Stimulated activated CD4-positive, alpha-beta T cell treated with anti-CD3 and anti-CD28 coated beads, Interleukin-2, amount 100 ng/mL, for 48 hours (primary cell): ENCODE data around the gene FOSL1.

Experiments
- DNase-seq, 2 donors: peaks; one replicate each; pipeline ENCODE4 v3.0.0-alpha.2; 2020

The FOSL1 gene

GRCh38 chr11:65882120-65883057, 17.8 kb downstream of the FOSL1 start:
- DNase-seq, result no peak

GRCh38 chr11:65880844-65881421, 19.3 kb downstream of the FOSL1 start:
- no peak for DNase-seq

DNA sequence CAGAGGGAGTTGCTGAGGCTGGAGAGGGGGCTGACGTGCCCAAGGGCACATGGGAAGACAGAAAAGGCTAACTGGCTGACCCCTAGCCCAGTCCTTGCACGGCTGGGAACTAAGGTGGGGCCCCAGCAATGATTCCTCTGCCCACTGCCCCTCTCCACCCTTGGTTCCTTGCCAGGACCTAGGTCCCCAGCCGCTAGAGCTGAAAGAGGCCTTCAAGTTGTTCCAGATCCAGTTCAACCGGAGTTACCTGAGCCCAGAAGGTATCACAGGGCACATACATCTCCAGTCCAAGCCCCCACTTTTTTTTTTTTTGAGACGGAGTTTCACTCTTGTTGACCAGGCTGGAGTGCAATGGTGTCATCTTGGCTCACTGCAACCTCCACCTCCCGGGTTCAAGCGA, 20.2 kb downstream of the FOSL1 start:
- no peak for DNase-seq

DNA sequence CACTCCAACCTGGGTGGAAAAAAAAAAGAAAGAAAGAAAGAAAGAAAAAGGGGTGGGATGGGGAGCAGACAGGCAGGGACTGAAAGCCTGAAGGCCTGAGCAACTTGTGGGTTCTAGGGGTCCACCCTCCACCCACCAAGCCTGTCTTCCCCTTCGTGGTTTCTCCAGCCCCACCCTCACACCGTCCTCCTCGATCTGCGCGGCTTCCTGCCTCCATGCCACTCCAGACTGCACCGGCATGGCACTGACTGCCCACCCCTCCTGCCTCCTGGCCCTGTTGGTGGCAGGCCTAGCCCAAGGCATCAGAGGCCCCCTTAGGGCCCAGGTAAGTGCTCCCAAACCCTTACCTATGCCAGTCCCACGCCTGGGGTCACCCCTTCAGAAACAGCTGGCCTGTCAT, 20.6 kb downstream of the FOSL1 start, which contains the start of gene CTSW:
CTSW (plus strand) TSS at position 221 of the 400 bp plus-strand sequence; CDS start at position 239, 18 bp downstream.
- DNase-seq, result no peak

GRCh38 chr11:65873318-65874156, 26.7 kb downstream of the FOSL1 start:
- DNase-seq, result peak; percentile 98 to 99

- no peak for DNase-seq
These were observed 27.4 kb downstream of the FOSL1 start, which contains the start of gene EFEMP2 for GRCh38 chr11:65872586-65873317. EFEMP2 (minus strand) TSS chr11:65872800; CDS start chr11:65872354, 446 bp downstream.

DNA sequence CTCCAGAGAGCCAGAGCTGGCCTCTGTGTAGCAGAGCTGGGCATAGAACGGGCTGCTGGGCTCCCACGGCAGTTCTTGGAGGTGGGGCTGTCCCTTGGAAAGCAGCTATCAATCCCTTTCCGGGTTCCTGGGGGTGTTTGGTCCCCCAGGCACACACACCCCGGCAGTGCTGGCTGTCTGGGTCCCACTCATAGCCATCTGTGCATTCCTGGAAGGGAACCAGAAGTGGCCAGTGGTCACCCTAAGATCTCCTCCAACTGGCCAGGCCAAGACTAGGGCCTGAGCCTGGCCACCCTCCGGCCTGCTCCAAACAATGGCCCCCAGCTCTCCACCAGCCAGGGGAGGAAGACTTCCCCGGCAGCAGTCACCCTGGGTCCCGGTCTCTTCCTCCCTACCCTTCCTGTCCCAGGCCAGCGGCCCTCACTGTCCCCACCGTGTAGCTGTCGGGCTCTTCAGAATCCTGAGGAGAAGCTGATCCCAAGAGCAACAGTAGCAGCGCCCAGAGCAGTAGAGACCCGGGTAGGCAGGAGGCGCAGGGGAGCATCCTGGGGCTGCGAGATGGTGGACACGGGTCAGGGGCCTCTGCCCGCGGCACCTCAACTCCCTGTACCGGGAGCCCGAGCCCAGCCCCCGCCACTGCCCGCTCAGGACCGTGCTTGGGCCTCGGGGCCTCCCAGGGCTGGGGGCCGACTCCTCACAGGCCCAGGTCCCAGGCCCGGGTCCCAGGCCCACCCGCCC, 28.2 kb downstream of the FOSL1 start:
- DNase-seq, result no peak

GRCh38 chr11:65870706-65871681, 29.2 kb downstream of the FOSL1 start:
- DNase-seq, result no peak

DNA sequence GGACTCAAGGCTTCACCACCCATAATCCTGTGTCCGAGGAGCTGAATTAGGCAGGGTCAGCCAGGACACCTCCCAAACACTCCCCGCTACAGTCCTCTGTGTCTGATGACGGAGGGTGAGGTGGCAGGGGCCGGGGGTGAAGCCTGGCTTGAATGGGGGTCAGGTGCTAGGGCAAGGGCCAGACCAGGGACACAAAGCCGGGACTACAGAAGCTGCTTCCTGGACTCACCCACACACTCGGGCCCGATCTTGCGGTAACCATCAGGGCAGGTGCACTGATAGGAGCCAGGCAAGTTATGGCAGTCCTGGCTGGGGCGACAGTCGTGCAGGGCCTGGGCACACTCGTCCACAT, 29.9 kb downstream of the FOSL1 start:
- DNase-seq, result no peak

- no peak for DNase-seq
These were observed 30.4 kb downstream of the FOSL1 start for GRCh38 chr11:65869643-65870306.

DNA sequence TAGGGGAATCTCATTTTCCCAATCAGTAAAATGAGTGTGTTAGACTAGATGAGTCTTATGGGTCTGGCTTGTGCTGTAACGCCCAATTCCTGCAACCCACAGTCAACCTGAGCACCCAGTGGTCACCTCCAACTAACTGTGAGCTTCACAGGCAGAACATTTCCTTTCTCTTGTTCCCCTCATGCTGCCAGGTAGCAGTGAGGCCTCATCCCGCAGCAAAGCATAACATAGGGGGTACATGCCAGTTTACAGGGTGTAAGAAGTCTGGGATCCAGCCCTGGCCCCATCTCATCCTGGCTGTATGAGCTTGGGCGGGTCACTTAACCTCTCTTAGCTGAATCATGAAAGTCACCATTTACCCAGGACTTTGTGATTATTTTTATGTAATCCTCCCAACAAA, 31.3 kb downstream of the FOSL1 start:
- DNase-seq, result no peak

- DNase-seq, result no peak
These were observed 32.0 kb downstream of the FOSL1 start for GRCh38 chr11:65868076-65868667.

GRCh38 chr11:65867284-65868071, 32.7 kb downstream of the FOSL1 start:
- DNase-seq, result no peak

DNA sequence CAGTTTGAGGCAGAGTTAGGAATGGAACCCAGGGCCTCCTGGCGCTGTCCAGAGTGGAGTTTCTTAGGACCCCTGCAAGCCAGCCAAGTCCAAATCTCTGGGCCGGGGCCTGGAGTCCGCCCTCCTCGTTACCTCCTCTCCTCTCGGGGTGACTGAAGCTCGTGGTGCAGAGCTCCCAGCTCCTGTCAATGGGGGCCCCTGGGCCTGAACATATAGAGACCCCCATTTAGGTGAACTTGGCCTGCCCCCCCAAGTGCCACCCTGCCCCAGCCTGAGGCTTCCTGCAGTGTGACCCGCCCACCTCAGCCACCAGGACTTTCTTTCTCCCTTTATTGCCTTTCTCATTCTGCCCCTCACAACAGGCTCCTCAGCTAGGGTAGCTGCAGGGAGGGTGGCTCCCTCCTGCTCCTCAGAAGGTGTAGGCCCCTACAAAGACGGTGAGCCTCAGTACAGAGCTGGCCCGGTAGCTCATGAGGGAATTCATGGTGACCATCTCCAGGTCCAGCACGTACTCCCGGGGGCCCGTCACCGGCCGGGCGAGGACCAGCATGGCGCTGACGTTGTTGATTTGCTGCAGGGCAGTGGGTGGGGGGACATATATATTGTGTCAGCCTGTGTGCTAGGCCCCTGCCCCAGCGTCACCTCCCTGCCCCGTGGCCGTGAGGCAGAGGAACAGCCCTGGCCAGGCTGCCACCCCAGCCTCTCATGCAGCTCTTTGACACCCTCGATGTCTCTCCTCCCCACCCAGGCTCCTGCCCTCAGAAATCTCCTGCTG, 33.5 kb downstream of the FOSL1 start:
- DNase-seq, result no peak

DNA sequence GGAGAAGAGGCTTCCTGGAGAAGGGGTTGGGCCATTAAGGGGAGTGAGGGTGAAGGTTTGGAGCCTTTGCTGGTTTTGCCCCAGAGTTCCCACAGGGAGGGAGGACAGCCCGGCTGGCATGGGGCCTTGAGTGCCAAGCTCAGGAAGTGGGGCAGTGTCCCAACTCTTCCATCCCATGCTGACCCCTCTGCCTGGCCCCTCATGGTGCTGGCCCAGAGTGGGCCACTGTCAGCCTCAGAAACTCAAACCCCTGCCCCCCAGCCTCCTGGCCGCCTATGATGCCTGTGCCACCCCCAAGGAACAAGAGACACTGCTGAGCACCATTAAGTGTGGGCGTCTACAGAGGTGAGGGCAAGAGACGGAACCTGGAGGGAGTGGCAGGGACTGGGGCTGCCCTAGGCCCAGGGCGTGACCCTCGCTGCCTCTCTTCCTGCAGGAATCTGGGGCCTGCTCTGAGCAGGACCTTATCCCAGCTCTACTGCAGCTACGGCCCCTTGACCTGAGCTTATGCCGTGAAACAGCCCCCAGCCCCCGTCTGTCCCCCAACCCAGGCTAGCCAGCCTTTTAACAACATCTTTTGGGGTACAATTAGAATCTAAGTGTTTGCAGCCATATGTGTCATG, 34.5 kb downstream of the FOSL1 start:
- DNase-seq, result no peak

GRCh38 chr11:65864706-65865471, 35.3 kb downstream of the FOSL1 start:
- DNase-seq, result no peak
